ENCODE measurements around the gene DDX31.

DDX31 gene

GRCh38 chr9:132559711-132560110 lies 110.1 kb downstream of the DDX31 start:
- no peak for TF ChIP-seq CTCF (IDR thresholded peaks at IDR 0.05; ENCODE audit: insufficient read depth, missing control alignments)
- DNase-seq (ENCODE audit: insufficient read length, low spot score) (no peak), FAIRE-seq (no peak)

- DNase-seq (ENCODE audit: insufficient read length, low spot score) (no peak), FAIRE-seq (no peak)
- TF ChIP-seq CTCF (IDR thresholded peaks at IDR 0.05; ENCODE audit: insufficient read depth, missing control alignments) = no peak
Measured at GRCh38 chr9:132557159-132557558, 112.6 kb downstream of the DDX31 start.

- FAIRE-seq (no peak), DNase-seq (ENCODE audit: insufficient read length, low spot score) (no peak)
- TF ChIP-seq CTCF (IDR thresholded peaks at IDR 0.05; ENCODE audit: insufficient read depth, missing control alignments) = no peak
Measured at GRCh38 chr9:132556714-132557113, 113.1 kb downstream of the DDX31 start.

GRCh38 chr9:132556235-132556634 lies 113.5 kb downstream of the DDX31 start:
- no peak for TF ChIP-seq CTCF (IDR thresholded peaks at IDR 0.05; ENCODE audit: insufficient read depth, missing control alignments)
- DNase-seq (ENCODE audit: insufficient read length, low spot score) = no peak
- FAIRE-seq = no peak

- DNase-seq (ENCODE audit: insufficient read length, low spot score) = no peak
- FAIRE-seq = no peak
- TF ChIP-seq CTCF (IDR thresholded peaks at IDR 0.05; ENCODE audit: insufficient read depth, missing control alignments) = no peak
Measured at GRCh38 chr9:132555528-132555927, 114.3 kb downstream of the DDX31 start.

- FAIRE-seq = no peak
- no peak for DNase-seq (ENCODE audit: insufficient read length, low spot score)
- no peak for TF ChIP-seq CTCF (IDR thresholded peaks at IDR 0.05; ENCODE audit: insufficient read depth, missing control alignments)
Measured at GRCh38 chr9:132554755-132555154, 115.0 kb downstream of the DDX31 start.

GRCh38 chr9:132552041-132552440 lies 117.7 kb downstream of the DDX31 start:
- DNase-seq (ENCODE audit: insufficient read length, low spot score) (no peak), FAIRE-seq (no peak)
- TF ChIP-seq CTCF (IDR thresholded peaks at IDR 0.05; ENCODE audit: insufficient read depth, missing control alignments) = no peak

Measured in D721Med (cell line).